ENCODE measurements around the gene PKDREJ. TPM values are rescaled to one million over a fixed set of nuclear protein-coding genes. Genes with fewer than 3 reads are reported as not detected.

The PKDREJ gene
- total RNA-seq, 1 experiment from 2014 or later: not detected

- in situ Hi-C loops (cut with HindIII; ENCODE audit: low sequenced_read_pairs): no loop called here
Observed at GRCh38 chr22:46245511-46245910, 17.6 kb downstream of the PKDREJ start.

DNA sequence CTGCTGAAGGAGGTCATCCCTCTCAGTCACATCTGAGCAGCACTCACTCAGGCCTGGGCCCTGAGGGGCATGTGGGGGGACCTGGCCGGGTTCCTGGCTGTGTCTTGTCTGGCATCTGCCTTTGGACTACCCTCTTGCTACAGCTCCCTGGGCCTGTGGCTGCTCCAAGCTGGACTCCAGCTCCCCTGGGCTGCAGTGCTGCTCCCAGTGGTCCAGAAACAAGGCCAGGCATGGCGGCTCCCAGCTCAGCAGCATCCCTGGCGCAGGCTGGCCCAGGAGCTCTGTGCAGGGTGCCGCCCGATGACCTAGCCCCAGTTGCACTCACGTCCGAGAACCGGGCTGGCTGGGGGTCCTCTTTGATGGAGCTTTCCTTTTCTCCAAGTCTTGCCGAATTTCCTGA, 18.4 kb downstream of the PKDREJ start:
- DNase-seq (ENCODE audit: low spot score): no peak
- in situ Hi-C loops (cut with HindIII; ENCODE audit: low sequenced_read_pairs): no loop called here

More at GRCh38 chr22:46245511-46245910, 17.6 kb downstream of the PKDREJ start:
- DNase-seq (ENCODE audit: low spot score): peak; percentile 12

- in situ Hi-C loops (cut with HindIII; ENCODE audit: low sequenced_read_pairs): no loop called here
- DNase-seq (ENCODE audit: low spot score): no peak
Observed at GRCh38 chr22:46242076-46242475, 21.1 kb downstream of the PKDREJ start.

- in situ Hi-C loops (cut with HindIII; ENCODE audit: low sequenced_read_pairs): no loop called here
- DNase-seq (ENCODE audit: low spot score): peak; percentile 48
Observed at GRCh38 chr22:46241396-46242007, 21.6 kb downstream of the PKDREJ start.

GRCh38 chr22:46240907-46241306, 22.2 kb downstream of the PKDREJ start:
- in situ Hi-C loops (cut with HindIII; ENCODE audit: low sequenced_read_pairs): no loop called here

DNA sequence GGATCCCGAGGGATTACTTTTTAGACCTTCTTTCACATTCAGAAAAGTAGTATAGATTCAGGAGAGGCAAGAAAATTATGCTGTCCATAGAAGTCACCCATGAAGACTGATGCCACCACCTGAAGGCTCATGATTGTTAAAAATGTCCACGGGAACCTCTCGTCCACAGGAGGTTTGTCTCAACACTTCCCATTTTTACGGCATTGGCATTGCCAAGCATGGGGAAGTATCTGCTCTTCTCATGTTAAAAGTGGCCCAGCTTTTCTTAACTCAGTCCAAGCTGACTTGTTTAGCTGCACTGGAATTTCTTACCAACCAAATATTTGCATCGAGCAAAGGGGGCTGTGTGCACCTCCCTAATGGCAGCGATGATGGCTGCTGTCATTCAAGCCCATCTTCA, 22.6 kb downstream of the PKDREJ start:
- in situ Hi-C loops (cut with HindIII; ENCODE audit: low sequenced_read_pairs): no loop called here

More at GRCh38 chr22:46240907-46241306, 22.2 kb downstream of the PKDREJ start:
- no peak for DNase-seq (ENCODE audit: low spot score)

DNA sequence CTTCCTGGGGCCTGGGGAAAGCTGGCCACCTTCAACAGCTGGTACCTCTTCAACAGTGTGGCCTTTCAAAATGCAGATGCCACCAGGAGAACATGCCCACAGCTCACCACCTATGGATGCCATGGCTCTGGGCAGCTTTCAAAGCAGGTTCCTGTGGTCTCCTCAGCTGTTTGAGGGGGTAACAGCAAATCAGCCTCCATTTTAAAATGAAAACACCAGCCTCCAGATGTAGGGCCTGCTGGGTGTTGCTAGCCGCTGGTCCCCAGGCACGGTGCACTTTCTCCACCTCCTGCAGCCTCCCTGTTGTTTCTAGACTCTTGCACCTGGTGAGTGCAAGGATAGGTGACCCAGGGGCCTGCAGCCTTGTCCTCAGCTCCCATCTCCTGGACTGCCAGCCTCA, 23.1 kb downstream of the PKDREJ start:
- no peak for DNase-seq (ENCODE audit: low spot score)
- in situ Hi-C loops (cut with HindIII; ENCODE audit: low sequenced_read_pairs): no loop called here

More for the DNA sequence above, 22.6 kb downstream of the PKDREJ start:
- DNase-seq (ENCODE audit: low spot score): no peak

DNA sequence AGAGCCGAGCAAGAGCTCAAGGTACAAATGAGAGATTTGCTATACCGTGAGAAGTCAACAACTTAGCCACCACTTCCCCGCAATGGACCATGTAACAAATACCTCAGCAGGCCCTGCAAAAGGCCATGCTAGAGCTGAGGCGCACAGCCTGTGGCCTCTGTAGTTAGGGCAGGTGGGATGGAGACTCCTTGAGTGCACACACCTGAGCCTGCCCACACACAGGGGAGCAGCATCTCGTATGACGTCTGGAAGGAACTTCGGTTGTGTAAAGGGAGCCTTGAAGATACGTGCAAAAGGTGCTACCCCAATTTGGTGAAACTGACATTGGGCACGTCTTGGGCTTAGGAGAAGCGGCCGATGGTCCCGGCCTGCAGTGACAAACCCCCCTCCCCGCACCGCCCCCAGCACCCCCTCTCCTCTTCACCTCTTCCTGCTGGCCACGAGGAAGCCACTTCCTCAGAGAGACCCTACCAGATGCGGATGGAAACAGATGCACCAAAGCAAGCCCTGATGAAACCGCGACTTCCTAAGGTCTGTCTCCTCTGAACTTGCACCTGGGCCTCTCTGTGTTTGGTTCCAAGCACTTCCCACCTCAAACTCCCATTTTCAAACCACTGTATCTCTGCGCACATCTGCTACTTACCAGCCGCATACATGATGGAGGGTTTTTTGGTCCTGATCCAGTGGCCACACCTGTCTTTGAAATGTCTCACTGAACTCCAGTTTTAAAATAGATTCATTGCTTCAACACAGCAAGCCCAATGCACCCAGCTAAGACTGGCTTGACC, 23.7 kb downstream of the PKDREJ start:
- in situ Hi-C loops (cut with HindIII; ENCODE audit: low sequenced_read_pairs): no loop called here
- DNase-seq (ENCODE audit: low spot score): no peak

GRCh38 chr22:46238541-46238940, 24.6 kb downstream of the PKDREJ start:
- in situ Hi-C loops (cut with HindIII; ENCODE audit: low sequenced_read_pairs): no loop called here
- DNase-seq (ENCODE audit: low spot score): no peak

DNA sequence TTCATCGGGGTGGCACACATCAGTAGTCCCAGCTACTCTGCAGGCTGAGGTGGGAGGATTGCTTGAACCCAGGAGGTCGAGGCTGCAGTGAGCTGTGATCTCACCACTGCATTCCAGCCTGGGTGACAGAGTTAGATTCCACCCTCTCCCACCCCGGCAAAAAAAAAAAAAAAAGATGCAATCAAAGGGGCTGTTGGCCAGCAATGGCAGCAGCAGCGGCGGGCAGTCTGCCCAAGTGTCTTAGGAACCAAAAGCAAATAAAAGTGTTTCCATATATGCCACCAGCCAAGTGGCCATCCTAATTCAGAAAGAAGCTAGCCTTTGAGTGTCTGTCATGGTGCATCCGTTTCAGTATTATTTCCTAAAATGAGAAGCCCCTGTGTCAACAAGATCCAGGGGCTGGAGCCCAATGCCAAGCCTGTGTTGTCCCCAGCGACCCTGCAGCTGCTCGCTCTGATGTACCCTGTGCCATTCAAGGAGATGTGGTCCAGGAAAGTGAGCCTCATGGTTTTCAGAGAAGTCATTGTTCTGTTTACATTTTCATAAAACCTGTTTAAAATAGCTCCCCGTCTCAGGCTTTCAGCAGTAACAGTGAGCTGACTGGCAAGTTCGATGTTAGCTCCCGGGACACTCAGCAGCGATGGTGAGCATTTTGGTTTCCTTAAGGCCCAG, 25.6 kb downstream of the PKDREJ start:
- no peak for DNase-seq (ENCODE audit: low spot score)
- in situ Hi-C loops (cut with HindIII; ENCODE audit: low sequenced_read_pairs): no loop called here

DNA sequence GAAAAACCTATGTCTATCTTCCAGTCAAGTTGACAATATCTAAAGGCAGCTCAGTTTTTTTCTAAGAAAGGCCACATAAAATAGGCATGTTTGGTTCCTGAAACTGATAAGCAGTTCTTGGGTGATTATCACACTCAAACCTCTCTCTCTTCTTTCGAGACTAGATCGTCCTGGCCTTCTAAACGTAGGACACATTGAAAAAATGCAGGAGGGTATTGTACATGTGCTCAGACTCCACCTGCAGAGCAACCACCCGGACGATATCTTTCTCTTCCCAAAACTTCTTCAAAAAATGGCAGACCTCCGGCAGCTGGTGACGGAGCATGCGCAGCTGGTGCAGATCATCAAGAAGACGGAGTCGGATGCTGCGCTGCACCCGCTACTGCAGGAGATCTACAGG, 28.2 kb downstream of the PKDREJ start:
- no peak for DNase-seq (ENCODE audit: low spot score)
- in situ Hi-C loops (cut with HindIII; ENCODE audit: low sequenced_read_pairs): no loop called here

GRCh38 chr22:46233231-46233630, 29.9 kb downstream of the PKDREJ start:
- in situ Hi-C loops (cut with HindIII; ENCODE audit: low sequenced_read_pairs): no loop called here
- peak; percentile 80 for DNase-seq (ENCODE audit: low spot score)

GRCh38 chr22:46230262-46230901, 32.8 kb downstream of the PKDREJ start:
- in situ Hi-C loops (cut with HindIII; ENCODE audit: low sequenced_read_pairs): no loop called here
- peak; percentile 54 for DNase-seq (ENCODE audit: low spot score)

DNA sequence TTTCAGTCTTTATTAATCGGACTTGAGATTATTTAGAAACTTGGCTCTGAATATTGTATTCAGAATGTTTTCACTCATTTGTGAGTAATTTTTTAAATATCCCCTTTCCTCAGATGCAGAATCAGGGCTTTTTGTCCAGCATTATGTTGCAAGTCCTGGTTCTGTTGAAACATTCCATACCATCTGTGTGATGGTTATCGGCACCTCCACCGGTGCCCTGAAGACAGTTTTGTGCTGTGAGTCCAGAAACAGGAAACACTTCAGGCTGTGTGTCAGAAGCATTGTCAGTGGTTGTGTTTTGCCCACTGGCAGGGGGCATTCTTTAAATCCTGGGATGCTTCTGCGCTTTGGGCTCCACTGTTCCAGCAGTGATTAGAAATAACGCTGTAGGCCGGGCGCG, 33.4 kb downstream of the PKDREJ start:
- in situ Hi-C loops (cut with HindIII; ENCODE audit: low sequenced_read_pairs): no loop called here
- DNase-seq (ENCODE audit: low spot score): no peak

DNA sequence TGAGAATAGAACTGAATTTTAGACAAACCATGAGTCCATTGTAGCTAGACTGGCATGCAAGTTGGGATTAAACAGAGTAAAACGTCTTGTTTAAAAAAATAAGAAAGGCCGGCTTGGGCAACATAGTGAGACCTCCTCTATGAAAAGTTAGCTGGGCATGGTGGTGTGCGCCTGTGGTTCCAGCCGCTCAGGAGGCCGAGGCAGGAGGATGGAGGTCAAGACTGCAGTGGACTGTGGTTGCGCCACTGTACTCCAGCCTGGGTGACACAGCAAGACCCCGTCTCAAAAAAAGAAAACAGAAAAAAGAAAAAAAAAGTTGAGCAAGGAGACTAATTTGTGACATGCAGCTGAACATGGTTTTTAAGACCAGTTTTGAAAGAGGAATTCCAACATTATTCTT, 36.6 kb downstream of the PKDREJ start:
- in situ Hi-C loops (cut with HindIII; ENCODE audit: low sequenced_read_pairs): no loop called here
- no peak for DNase-seq (ENCODE audit: low spot score)

- no peak for DNase-seq (ENCODE audit: low spot score)
- in situ Hi-C loops (cut with HindIII; ENCODE audit: low sequenced_read_pairs): no loop called here
Observed at GRCh38 chr22:46225631-46226030, 37.5 kb downstream of the PKDREJ start.

- in situ Hi-C loops (cut with HindIII; ENCODE audit: low sequenced_read_pairs): no loop called here
Observed at GRCh38 chr22:46224898-46225290, 38.2 kb downstream of the PKDREJ start.

GRCh38 chr22:46224044-46224897, 38.9 kb downstream of the PKDREJ start:
- in situ Hi-C loops (cut with HindIII; ENCODE audit: low sequenced_read_pairs): no loop called here

More at GRCh38 chr22:46224898-46225290, 38.2 kb downstream of the PKDREJ start:
- DNase-seq (ENCODE audit: low spot score): no peak

GRCh38 chr22:46220921-46221320, 42.2 kb downstream of the PKDREJ start:
- no peak for DNase-seq (ENCODE audit: low spot score)
- in situ Hi-C loops (cut with HindIII; ENCODE audit: low sequenced_read_pairs): no loop called here

More at GRCh38 chr22:46224044-46224897, 38.9 kb downstream of the PKDREJ start:
- DNase-seq (ENCODE audit: low spot score): no peak

Data from G401 (cell line).